ENCODE data around the gene PYY.

Gene PYY

GRCh38 chr17:43913584-43913983 is 40.2 kb downstream of the PYY start:
- Histone ChIP-seq H3K36me3 (ENCODE audit: control insufficient read depth in 1 of 2, insufficient read depth in 2 of 2, low read depth in 1 of 2, low read length in 2 of 2) (no peaks in the 10 kb centered on the region), H3K18ac (ENCODE audit: low read depth in 1 of 2, low read length in 2 of 2) (no peak overlapping the region), H4K91ac (ENCODE audit: low read length) (no peak overlapping the region), H3K9ac (ENCODE audit: low read length) (no peak overlapping the region), H3K23ac (ENCODE audit: low read length in 2 of 2) (no peak overlapping the region), H4K8ac (ENCODE audit: low read length) (no peak overlapping the region), H2AFZ (ENCODE audit: low read depth, low read length) (no peak overlapping the region), H3K9me3 (ENCODE audit: control insufficient read depth, low read length) (no peaks in the 10 kb centered on the region), H3K4me3 (ENCODE audit: insufficient read depth in 1 of 2, low read depth in 1 of 2, low read length in 2 of 2) (no peak overlapping the region), H2BK5ac (ENCODE audit: low read depth, low read length, poor library complexity, severe bottlenecking) (no peak overlapping the region), H3K27ac (ENCODE audit: low read length, poor library complexity, severe bottlenecking) (no peak overlapping the region), H3K14ac (ENCODE audit: low read length in 2 of 2) (no peak overlapping the region), H3K4me2 (ENCODE audit: low read length, poor library complexity, severe bottlenecking) (no peak overlapping the region), H2AK5ac (ENCODE audit: low read length, severe bottlenecking) (no peak overlapping the region), H2BK12ac (ENCODE audit: low read length in 2 of 2) (no peak overlapping the region), H3K27me3 (ENCODE audit: control insufficient read depth in 1 of 2, insufficient read depth in 1 of 2, low read length in 2 of 2) (peaks cover 29 to 75% of the 10 kb centered on the region in 2 experiments), H3K79me1 (replicated peaks; ENCODE audit: low read length, poor library complexity, severe bottlenecking) (no peaks in the 10 kb centered on the region), H3K4ac (ENCODE audit: low read depth in 1 of 2, low read length in 2 of 2) (no peak overlapping the region), H2BK15ac (ENCODE audit: low read depth, poor library complexity, severe bottlenecking) (no peak overlapping the region), H3K4me1 (ENCODE audit: control insufficient read depth, insufficient read depth, low read depth, low read length) (peaks cover 6% of the 10 kb centered on the region), H2BK120ac (ENCODE audit: low read depth, low read length) (no peak overlapping the region)
- DNase-seq = no peak
- WGBS = 64% methylated on average over 5 of the region's 6 CpGs

GRCh38 chr17:43912635-43913304 is 41.0 kb downstream of the PYY start:
- H2AFZ ChIP-seq (ENCODE audit: low read depth, low read length) = no peak overlapping the region

GRCh38 chr17:43911904-43912303 is 41.8 kb downstream of the PYY start:
- no peak overlapping the region for H2BK5ac ChIP-seq (ENCODE audit: low read depth, low read length, poor library complexity, severe bottlenecking)
- H3K9ac ChIP-seq (ENCODE audit: low read length) = no peak overlapping the region
- no peak for DNase-seq
- no peaks in the 10 kb centered on the region for H3K9me3 ChIP-seq (ENCODE audit: control insufficient read depth, low read length)
- H3K4me1 ChIP-seq (ENCODE audit: control insufficient read depth, insufficient read depth, low read depth, low read length) = peaks cover 8% of the 10 kb centered on the region
- no peak overlapping the region for H3K4me3 ChIP-seq (ENCODE audit: insufficient read depth in 1 of 2, low read depth in 1 of 2, low read length in 2 of 2)
- no peak overlapping the region for H2BK15ac ChIP-seq (ENCODE audit: low read depth, poor library complexity, severe bottlenecking)
- H2BK120ac ChIP-seq (ENCODE audit: low read depth, low read length) = no peak overlapping the region
- no peak overlapping the region for H4K8ac ChIP-seq (ENCODE audit: low read length)
- no peak overlapping the region for H3K27ac ChIP-seq (ENCODE audit: low read length, poor library complexity, severe bottlenecking)
- H4K91ac ChIP-seq (ENCODE audit: low read length) = no peak overlapping the region
- H3K23ac ChIP-seq (ENCODE audit: low read length in 2 of 2) = no peak overlapping the region
- H2AK5ac ChIP-seq (ENCODE audit: low read length, severe bottlenecking) = no peak overlapping the region
- H3K4me2 ChIP-seq (ENCODE audit: low read length, poor library complexity, severe bottlenecking) = no peak overlapping the region
- no peak overlapping the region for H3K18ac ChIP-seq (ENCODE audit: low read depth in 1 of 2, low read length in 2 of 2)
- peaks cover 23 to 71% of the 10 kb centered on the region in 2 experiments for H3K27me3 ChIP-seq (ENCODE audit: control insufficient read depth in 1 of 2, insufficient read depth in 1 of 2, low read length in 2 of 2)
- H3K14ac ChIP-seq (ENCODE audit: low read length in 2 of 2) = no peak overlapping the region
- WGBS = 88% methylated on average over 8 of the region's 8 CpGs
- H3K79me1 ChIP-seq (replicated peaks; ENCODE audit: low read length, poor library complexity, severe bottlenecking) = no peaks in the 10 kb centered on the region
- no peak overlapping the region for H3K4ac ChIP-seq (ENCODE audit: low read depth in 1 of 2, low read length in 2 of 2)
- H3K36me3 ChIP-seq (ENCODE audit: control insufficient read depth in 1 of 2, insufficient read depth in 2 of 2, low read depth in 1 of 2, low read length in 2 of 2) = no peaks in the 10 kb centered on the region
- no peak overlapping the region for H2AFZ ChIP-seq (ENCODE audit: low read depth, low read length)
- H2BK12ac ChIP-seq (ENCODE audit: low read length in 2 of 2) = no peak overlapping the region

More at GRCh38 chr17:43912635-43913304, 41.0 kb downstream of the PYY start:
- 74% methylated on average over 4 of the region's 4 CpGs for WGBS
- Histone ChIP-seq H3K4me3 (ENCODE audit: insufficient read depth in 1 of 2, low read depth in 1 of 2, low read length in 2 of 2) (no peak overlapping the region), H3K79me1 (replicated peaks; ENCODE audit: low read length, poor library complexity, severe bottlenecking) (no peaks in the 10 kb centered on the region), H2BK12ac (ENCODE audit: low read length in 2 of 2) (no peak overlapping the region), H4K8ac (ENCODE audit: low read length) (no peak overlapping the region), H3K36me3 (ENCODE audit: control insufficient read depth in 1 of 2, insufficient read depth in 2 of 2, low read depth in 1 of 2, low read length in 2 of 2) (no peaks in the 10 kb centered on the region), H4K91ac (ENCODE audit: low read length) (no peak overlapping the region), H2BK15ac (ENCODE audit: low read depth, poor library complexity, severe bottlenecking) (no peak overlapping the region), H3K14ac (ENCODE audit: low read length in 2 of 2) (no peak overlapping the region), H2BK120ac (ENCODE audit: low read depth, low read length) (no peak overlapping the region), H3K9me3 (ENCODE audit: control insufficient read depth, low read length) (no peaks in the 10 kb centered on the region), H3K4me2 (ENCODE audit: low read length, poor library complexity, severe bottlenecking) (no peak overlapping the region), H3K27me3 (ENCODE audit: control insufficient read depth in 1 of 2, insufficient read depth in 1 of 2, low read length in 2 of 2) (peaks cover 26 to 75% of the 10 kb centered on the region in 2 experiments), H3K9ac (ENCODE audit: low read length) (no peak overlapping the region), H3K27ac (ENCODE audit: low read length, poor library complexity, severe bottlenecking) (no peak overlapping the region), H3K23ac (ENCODE audit: low read length in 2 of 2) (no peak overlapping the region), H3K4me1 (ENCODE audit: control insufficient read depth, insufficient read depth, low read depth, low read length) (peaks cover 5% of the 10 kb centered on the region), H3K4ac (ENCODE audit: low read depth in 1 of 2, low read length in 2 of 2) (no peak overlapping the region), H2BK5ac (ENCODE audit: low read depth, low read length, poor library complexity, severe bottlenecking) (no peak overlapping the region), H2AK5ac (ENCODE audit: low read length, severe bottlenecking) (no peak overlapping the region), H3K18ac (ENCODE audit: low read depth in 1 of 2, low read length in 2 of 2) (no peak overlapping the region)
- DNase-seq = no peak

GRCh38 chr17:43909537-43910231 is 44.1 kb downstream of the PYY start:
- Histone ChIP-seq H4K8ac (ENCODE audit: low read length) (no peak overlapping the region), H2BK120ac (ENCODE audit: low read depth, low read length) (no peak overlapping the region), H3K4me3 (ENCODE audit: insufficient read depth in 1 of 2, low read depth in 1 of 2, low read length in 2 of 2) (no peak overlapping the region), H3K9ac (ENCODE audit: low read length) (no peak overlapping the region), H2AK5ac (ENCODE audit: low read length, severe bottlenecking) (no peak overlapping the region), H3K27ac (ENCODE audit: low read length, poor library complexity, severe bottlenecking) (no peak overlapping the region), H3K36me3 (ENCODE audit: control insufficient read depth in 1 of 2, insufficient read depth in 2 of 2, low read depth in 1 of 2, low read length in 2 of 2) (no peaks in the 10 kb centered on the region), H3K4ac (ENCODE audit: low read depth in 1 of 2, low read length in 2 of 2) (no peak overlapping the region), H3K79me1 (replicated peaks; ENCODE audit: low read length, poor library complexity, severe bottlenecking) (no peaks in the 10 kb centered on the region), H2BK12ac (ENCODE audit: low read length in 2 of 2) (no peak overlapping the region), H2BK5ac (ENCODE audit: low read depth, low read length, poor library complexity, severe bottlenecking) (no peak overlapping the region), H3K27me3 (ENCODE audit: control insufficient read depth in 1 of 2, insufficient read depth in 1 of 2, low read length in 2 of 2) (peaks cover 21 to 72% of the 10 kb centered on the region in 2 experiments), H3K14ac (ENCODE audit: low read length in 2 of 2) (no peak overlapping the region), H3K23ac (ENCODE audit: low read length in 2 of 2) (no peak overlapping the region), H3K9me3 (ENCODE audit: control insufficient read depth, low read length) (no peaks in the 10 kb centered on the region), H2AFZ (ENCODE audit: low read depth, low read length) (no peak overlapping the region), H3K4me1 (ENCODE audit: control insufficient read depth, insufficient read depth, low read depth, low read length) (peaks cover 21% of the 10 kb centered on the region), H2BK15ac (ENCODE audit: low read depth, poor library complexity, severe bottlenecking) (no peak overlapping the region), H3K4me2 (ENCODE audit: low read length, poor library complexity, severe bottlenecking) (no peak overlapping the region), H4K91ac (ENCODE audit: low read length) (no peak overlapping the region), H3K18ac (ENCODE audit: low read depth in 1 of 2, low read length in 2 of 2) (no peak overlapping the region)
- 76% methylated on average over 6 of the region's 7 CpGs for WGBS
- no peak for DNase-seq
